ENCODE measurements around the gene SPATA12.

- TF ChIP-seq POLR2AphosphoS5 (IDR thresholded peaks at IDR 0.05; ENCODE audit: borderline replicate concordance, low read depth, low read length) (no peak), EZH2 (IDR thresholded peaks at IDR 0.05) (no peak), FOXP2 (optimal IDR thresholded peaks at IDR 0.05; ENCODE audit: control extremely low read depth, extremely low read length, insufficient read depth) (no peak)
These were observed 20.7 kb downstream of the SPATA12 start for GRCh38 chr3:57081173-57081572.
